ENCODE results near the gene DYNLT4.

GRCh38 chr1:44848456-44849181 lies 41.5 kb upstream of the DYNLT4 start:
- no peak for TF ChIP-seq POLR2AphosphoS5 (IDR thresholded peaks at IDR 0.05)
- no peak for TF ChIP-seq POLR2A (IDR thresholded peaks at IDR 0.05)
- TF ChIP-seq, protein P1, sequence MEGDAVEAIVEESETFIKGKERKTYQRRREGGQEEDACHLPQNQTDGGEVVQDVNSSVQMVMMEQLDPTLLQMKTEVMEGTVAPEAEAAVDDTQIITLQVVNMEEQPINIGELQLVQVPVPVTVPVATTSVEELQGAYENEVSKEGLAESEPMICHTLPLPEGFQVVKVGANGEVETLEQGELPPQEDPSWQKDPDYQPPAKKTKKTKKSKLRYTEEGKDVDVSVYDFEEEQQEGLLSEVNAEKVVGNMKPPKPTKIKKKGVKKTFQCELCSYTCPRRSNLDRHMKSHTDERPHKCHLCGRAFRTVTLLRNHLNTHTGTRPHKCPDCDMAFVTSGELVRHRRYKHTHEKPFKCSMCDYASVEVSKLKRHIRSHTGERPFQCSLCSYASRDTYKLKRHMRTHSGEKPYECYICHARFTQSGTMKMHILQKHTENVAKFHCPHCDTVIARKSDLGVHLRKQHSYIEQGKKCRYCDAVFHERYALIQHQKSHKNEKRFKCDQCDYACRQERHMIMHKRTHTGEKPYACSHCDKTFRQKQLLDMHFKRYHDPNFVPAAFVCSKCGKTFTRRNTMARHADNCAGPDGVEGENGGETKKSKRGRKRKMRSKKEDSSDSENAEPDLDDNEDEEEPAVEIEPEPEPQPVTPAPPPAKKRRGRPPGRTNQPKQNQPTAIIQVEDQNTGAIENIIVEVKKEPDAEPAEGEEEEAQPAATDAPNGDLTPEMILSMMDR (IDR thresholded peaks at IDR 0.05): no peak
